Raji (cell line): ENCODE results near the gene MDH2.

Experiments
- POLR2A ChIP-seq: IDR thresholded peaks from 2 replicates; pipeline ENCODE4 v1.6.1; 2011; ENCODE audit warnings: low read depth, low read length, control low read depth; ENCODE audit not compliant: insufficient read depth

The MDH2 gene

DNA sequence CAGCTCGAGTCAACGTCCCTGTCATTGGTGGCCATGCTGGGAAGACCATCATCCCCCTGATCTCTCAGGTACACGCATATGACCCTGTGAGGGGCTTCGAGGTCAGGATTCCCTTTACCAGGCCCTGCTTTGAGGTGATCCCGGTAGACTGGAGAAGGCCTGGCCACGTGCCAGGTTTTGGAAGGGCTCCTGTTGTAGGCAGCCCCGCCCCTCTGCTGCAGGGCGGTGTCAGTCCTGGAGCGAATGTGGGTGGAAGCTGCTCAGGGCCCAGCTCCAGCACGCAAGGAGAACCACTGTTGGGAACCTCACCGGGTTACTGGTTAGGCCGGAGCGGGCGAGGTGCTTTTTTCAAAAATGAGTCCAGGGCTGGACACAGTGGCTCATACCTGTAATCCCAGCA lies 15.6 kb downstream of the MDH2 start:
- TF ChIP-seq POLR2A: no peak

- no peak for TF ChIP-seq POLR2A
Measured at GRCh38 chr7:76064208-76064970, 16.5 kb downstream of the MDH2 start.

DNA sequence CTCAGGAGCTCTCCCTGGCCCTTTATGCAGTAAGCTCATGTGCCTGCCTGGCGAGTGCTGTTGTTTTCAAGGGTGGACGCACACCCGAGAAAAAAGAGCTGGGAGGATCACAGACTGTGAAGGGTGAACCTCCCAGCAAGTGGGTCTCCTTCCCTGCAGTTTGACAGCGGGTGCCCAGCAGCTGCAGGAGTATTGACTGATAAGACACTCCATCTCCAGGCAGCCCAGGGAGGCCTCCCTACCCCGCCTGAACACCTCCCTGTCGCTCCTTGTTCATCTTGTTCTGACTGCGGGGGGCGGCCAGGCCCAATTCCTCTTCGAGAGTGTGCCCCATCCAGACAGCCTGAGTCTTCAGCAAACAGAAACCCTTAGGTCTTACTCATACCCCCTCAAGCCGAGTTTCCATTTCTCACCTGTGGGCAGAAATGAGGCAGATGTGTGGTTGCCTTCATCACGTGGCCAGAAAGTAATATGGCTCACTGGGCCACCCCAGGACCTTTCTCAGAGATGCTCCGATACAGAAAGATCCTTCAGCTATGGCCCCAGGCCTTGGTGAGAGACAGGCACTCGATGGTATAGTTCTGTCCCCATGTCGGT lies 17.2 kb downstream of the MDH2 start:
- no peak for TF ChIP-seq POLR2A

DNA sequence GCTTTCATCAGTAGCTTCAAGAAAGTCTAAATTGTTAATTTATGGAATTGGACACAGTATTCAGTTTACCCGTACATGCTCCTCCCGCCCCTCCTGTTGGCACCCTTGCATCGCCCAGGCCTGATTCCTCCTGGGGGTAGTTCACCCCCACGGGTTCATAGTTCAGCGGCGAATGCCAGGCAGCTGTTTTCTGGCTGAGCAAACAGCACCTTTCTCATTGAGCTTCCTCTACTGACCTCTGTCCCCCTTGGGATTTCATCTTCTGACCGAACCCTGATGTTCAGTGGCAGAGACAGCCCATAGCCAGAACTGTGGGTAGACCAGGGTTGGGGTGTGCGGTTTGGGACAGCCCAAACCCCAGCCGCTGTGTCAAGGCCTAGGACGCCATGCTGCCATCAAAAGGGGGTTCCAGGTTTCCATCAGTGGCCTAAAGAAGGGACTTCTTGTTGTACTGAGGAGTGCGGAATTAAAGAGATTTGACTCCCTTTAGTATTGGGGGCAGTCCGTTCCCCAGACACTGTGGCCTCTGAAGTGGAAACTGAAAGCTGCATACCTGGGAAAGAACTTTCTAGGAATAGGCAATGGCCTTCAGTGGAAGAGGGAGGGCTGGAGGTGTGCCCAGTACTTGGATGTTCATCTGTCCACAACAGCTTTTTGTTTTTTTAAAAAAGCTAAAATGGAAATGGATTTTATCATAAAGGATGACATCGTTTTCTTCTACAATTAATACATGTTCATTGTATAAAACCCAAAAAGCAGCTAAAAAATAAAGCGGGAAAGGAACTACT lies 19.0 kb downstream of the MDH2 start:
- no peak for TF ChIP-seq POLR2A

- TF ChIP-seq POLR2A: no peak
Measured at GRCh38 chr7:76069238-76069638, 21.3 kb downstream of the MDH2 start.

DNA sequence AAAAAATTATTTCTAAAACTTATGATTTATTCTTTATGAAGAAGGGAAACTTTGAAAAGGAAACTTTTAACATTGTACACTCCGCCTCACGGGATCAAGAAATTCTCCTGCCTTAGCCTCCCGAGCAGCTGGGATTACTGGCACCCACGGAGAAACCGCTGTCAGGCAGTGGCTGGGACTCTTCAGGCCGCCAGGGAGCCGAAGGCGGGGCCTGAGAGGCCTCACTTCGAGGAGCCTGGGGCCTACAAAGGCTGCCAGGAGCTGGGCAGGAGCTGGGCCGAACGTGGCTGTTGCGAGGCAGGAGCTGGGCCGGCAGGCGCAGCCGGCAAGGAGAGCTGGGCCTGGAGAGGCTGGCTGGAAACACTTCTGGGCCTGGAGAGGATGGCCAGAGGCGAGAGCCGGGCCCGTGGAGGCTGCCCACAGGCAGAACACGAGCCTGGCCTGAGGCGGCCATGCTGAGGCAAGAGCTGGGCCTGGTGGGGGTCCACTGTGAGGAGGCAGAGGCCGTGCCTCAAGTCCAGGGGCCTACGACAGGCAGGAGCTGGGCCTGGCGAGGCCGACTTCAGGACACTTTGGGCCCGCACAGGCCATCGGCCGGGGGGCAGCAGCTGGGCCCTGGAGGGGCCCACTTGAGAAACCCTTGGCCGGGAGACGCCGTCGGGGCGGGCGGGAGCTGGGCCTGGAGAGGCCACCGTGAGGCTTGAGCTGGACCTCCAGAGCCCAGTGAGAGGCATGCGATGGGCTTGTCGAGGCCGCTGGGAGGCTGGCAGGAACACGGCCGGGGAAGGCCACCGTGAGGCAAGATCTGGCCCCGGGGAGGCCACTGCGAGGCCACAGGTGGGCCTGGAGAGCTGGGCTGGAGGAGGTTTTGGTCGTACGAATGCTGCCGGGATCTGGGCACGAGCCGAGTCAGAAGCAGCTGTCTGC lies 23.7 kb downstream of the MDH2 start:
- no peak for TF ChIP-seq POLR2A

- TF ChIP-seq POLR2A: no peak
Measured at GRCh38 chr7:76072243-76073148, 24.6 kb downstream of the MDH2 start.

DNA sequence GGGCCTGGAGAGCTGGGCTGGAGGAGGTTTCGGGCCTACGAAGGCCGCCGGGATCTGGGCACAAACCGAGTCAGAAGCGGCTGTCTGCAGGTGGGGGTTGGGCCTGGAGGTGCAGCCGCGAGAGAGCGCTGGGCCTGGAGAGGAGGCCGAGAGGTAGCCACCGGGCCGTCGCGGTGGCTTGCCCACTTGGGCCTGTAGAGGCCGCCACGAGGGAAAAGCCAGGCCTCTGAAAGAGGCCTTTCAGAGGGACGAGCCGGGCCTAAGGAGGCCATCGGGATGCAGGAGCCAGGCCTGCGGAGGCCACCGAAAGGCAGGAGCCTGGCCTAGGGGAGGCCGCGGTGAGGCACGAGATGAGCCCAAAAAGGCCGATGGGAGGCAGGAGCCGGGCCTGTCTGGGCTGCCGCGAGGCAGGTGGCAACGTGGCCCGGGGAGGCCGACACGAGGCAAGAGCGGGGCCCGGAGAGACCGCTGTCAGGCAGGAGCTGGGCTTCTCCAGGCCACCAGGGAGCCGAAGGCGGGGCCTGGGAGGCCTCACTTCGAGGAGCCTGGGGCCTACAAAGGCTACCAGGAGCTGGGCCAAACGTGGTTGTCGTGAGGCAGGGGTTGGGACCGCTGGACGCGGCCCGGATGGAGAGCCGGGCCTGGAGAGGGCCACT lies 25.6 kb downstream of the MDH2 start:
- TF ChIP-seq POLR2A: no peak

DNA sequence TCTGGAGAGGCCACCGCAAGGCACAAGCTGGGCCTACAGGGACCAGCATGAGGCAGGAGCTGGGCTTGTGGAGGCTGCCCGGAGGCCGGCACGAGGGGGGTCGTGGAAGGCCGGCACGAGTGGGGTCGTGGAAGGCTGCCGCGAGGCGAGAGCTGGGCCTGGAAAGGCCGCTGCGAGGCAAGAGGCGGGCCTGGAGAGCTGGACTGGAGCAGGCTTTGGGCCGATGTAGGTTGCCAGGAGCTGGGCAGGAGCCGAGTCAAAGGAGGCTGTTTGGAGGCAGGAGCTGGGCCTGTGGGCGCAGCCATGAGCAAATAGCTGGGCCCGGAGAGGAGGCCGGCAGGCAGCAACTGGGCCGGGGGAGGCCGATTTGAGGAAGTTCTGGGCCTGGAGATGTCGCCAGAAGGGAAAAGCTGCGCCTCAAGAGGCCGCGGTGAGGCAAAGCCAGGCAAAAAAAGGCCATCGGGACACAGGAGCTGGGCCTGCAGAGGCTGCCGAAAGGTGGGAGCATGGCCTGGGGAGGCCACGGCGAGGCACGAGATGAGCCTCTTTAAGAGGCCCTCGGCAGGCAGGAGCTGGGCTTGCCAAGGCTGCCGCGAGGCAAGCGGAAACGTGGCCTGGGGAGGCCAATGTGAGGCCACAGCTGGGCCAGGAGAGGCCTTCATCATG lies 26.5 kb downstream of the MDH2 start:
- no peak for TF ChIP-seq POLR2A

- TF ChIP-seq POLR2A: no peak
Measured at GRCh38 chr7:76074972-76075370, 27.1 kb downstream of the MDH2 start.

DNA sequence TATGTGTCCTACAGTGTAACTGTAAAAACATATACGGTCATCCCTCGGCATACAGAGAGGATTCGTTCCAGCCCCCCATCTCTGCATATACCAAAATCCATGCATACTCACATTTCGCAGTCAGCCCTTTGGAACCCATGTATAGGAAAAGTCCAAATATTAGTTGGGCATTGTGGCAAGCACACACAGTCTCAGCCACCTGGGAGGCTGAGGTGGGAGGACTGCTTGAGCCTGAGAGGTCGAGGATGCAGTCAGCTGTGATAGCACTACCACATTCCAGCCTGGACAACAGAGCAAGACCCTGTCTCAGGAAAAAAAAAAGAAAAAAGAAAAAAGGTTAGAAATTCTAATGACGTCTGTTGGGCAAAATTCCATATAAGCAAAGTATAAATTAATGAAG lies 29.1 kb downstream of the MDH2 start:
- no peak for TF ChIP-seq POLR2A

- no peak for TF ChIP-seq POLR2A
Measured at GRCh38 chr7:76077435-76077834, 29.5 kb downstream of the MDH2 start.

- no peak for TF ChIP-seq POLR2A
Measured at GRCh38 chr7:76080204-76080603, 32.3 kb downstream of the MDH2 start.
